HFFc6 (cell line): Measurements from ENCODE around the gene GPHN. TPM values are rescaled to one million over a fixed set of nuclear protein-coding genes. Genes with fewer than 3 reads are reported as not detected.

Experiments
- DNase-seq: peaks from one replicate; pipeline ENCODE4 v3.0.0-alpha.2; 2018
- H3K27ac Mint-ChIP-seq: 2 replicates; pipeline ENCODE4 v1.8.0; 2020; ENCODE audit warnings: mild to moderate bottlenecking, mixed read lengths
- H3K27me3 Mint-ChIP-seq: 2 replicates; pipeline ENCODE4 v1.8.0; 2021; ENCODE audit warnings: mild to moderate bottlenecking, moderate library complexity, mixed read lengths; ENCODE audit not compliant: insufficient read depth
- H3K36me3 Mint-ChIP-seq: 2 replicates; pipeline ENCODE4 v1.8.0; 2021; ENCODE audit warnings: low read depth, mixed read lengths
- H3K4me1 Mint-ChIP-seq: 2 replicates; pipeline ENCODE4 v1.8.0; 2020; ENCODE audit warnings: low read depth, mixed read lengths
- H3K4me3 Mint-ChIP-seq: 2 replicates; pipeline ENCODE4 v1.8.0; 2020; ENCODE audit warnings: mild to moderate bottlenecking, moderate library complexity, mixed read lengths
- H3K9me3 Mint-ChIP-seq: 2 replicates; pipeline ENCODE4 v1.8.0; 2020; ENCODE audit warnings: mild to moderate bottlenecking, mixed read lengths
- total RNA-seq, 6 experiments: library from RNA; stranded (reverse); fragmentation: NEBNext Ultra II Directional; extraction: Animal tissue kit (Norgen Biotek cat#: 25700); gene quantifications; 2 replicates in 1 of 6; 3 replicates in 5 of 6; pipeline ENCODE4 v1.2.3, GENCODE V29; 2021
- TF ChIP-seq, protein P1 (sequence below): fragments of 200-600 bp; sonication (generic); IDR thresholded peaks from 2 replicates; pipeline ENCODE4 v1.5.0; 2021; ENCODE audit warnings: antibody characterized with exemption, mild to moderate bottlenecking

GPHN gene
- total RNA-seq, 6 experiments from 2014 or later: 11.2 to 16.4 (median 15.0) TPM

DNA sequence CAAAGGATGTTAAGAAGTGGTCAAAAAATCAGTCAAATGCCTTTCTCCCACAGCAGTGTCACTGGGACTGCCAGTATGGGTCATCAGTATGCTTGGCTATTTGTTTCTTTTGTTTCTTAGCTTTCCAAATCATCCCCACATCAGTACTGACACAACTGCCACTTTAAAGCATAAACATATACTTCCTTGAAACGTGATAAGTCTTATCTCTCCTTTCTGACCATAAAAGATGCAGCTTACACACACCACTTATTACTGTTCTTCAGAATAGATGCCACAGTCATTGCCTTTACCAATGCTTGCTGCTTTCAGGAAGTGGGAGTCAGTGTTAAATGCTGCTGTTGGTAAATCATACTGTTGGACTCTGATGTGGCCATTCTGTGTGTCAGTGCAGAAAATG lies 662.7 kb downstream of the GPHN start:
- TF ChIP-seq, protein P1, sequence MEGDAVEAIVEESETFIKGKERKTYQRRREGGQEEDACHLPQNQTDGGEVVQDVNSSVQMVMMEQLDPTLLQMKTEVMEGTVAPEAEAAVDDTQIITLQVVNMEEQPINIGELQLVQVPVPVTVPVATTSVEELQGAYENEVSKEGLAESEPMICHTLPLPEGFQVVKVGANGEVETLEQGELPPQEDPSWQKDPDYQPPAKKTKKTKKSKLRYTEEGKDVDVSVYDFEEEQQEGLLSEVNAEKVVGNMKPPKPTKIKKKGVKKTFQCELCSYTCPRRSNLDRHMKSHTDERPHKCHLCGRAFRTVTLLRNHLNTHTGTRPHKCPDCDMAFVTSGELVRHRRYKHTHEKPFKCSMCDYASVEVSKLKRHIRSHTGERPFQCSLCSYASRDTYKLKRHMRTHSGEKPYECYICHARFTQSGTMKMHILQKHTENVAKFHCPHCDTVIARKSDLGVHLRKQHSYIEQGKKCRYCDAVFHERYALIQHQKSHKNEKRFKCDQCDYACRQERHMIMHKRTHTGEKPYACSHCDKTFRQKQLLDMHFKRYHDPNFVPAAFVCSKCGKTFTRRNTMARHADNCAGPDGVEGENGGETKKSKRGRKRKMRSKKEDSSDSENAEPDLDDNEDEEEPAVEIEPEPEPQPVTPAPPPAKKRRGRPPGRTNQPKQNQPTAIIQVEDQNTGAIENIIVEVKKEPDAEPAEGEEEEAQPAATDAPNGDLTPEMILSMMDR: no peak
- Mint-ChIP-seq H3K27ac (no peak overlapping the region), H3K9me3 (peaks cover 17% of the 10 kb centered on the region; the same call in 1 of the 2 replicates), H3K4me3 (no peak overlapping the region), H3K4me1 (peaks cover 37% of the 10 kb centered on the region), H3K27me3 (no peaks in the 10 kb centered on the region; the same call in 1 of the 2 replicates), H3K36me3 (peaks cover 14% of the 10 kb centered on the region)
- DNase-seq: no peak

- Mint-ChIP-seq H3K27me3 (no peaks in the 10 kb centered on the region; the same call in 1 of the 2 replicates), H3K4me3 (no peak overlapping the region), H3K27ac (no peak overlapping the region), H3K36me3 (peaks cover 16% of the 10 kb centered on the region), H3K9me3 (peaks cover 17% of the 10 kb centered on the region; the same call in 1 of the 2 replicates), H3K4me1 (peaks cover 37% of the 10 kb centered on the region)
- DNase-seq: no peak
- TF ChIP-seq, protein P1: no peak
Observed at GRCh38 chr14:67172056-67172455, 664.1 kb downstream of the GPHN start.

- Mint-ChIP-seq H3K4me1 (peaks cover 33% of the 10 kb centered on the region), H3K36me3 (peaks cover 16% of the 10 kb centered on the region), H3K9me3 (peaks cover 17% of the 10 kb centered on the region; the same call in 1 of the 2 replicates), H3K27ac (no peak overlapping the region), H3K4me3 (no peak overlapping the region), H3K27me3 (no peaks in the 10 kb centered on the region; the same call in 1 of the 2 replicates)
- no peak for DNase-seq
- TF ChIP-seq, protein P1: no peak
Observed at GRCh38 chr14:67172520-67172919, 664.6 kb downstream of the GPHN start.

DNA sequence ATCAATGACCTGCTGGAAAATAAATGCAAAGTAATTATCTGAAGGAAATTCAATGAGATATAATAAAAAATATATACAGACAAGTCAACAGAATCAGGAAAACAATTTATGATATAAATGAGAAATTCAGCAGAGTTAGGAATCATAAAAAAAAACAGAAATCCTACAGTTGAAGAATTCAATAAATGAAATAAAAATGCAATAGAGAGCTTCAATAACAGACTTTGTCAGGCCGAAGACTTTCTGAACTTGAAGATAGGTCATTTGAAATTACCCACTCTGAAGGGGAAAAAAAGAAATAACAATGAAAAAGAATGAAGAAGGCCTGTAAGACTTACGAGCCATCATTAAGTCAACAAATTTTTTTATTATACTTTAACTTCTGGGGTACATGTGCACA lies 665.8 kb downstream of the GPHN start:
- H3K9me3 Mint-ChIP-seq: peaks cover 21% of the 10 kb centered on the region; the same call in 1 of the 2 replicates
- H3K4me1 Mint-ChIP-seq: peaks cover 21% of the 10 kb centered on the region
- H3K27me3 Mint-ChIP-seq: no peaks in the 10 kb centered on the region; the same call in 1 of the 2 replicates
- DNase-seq: no peak
- TF ChIP-seq, protein P1: no peak
- no peak overlapping the region for H3K27ac Mint-ChIP-seq
- H3K4me3 Mint-ChIP-seq: no peak overlapping the region
- H3K36me3 Mint-ChIP-seq: peaks cover 27% of the 10 kb centered on the region

GRCh38 chr14:67186172-67186768 lies 678.3 kb downstream of the GPHN start:
- Mint-ChIP-seq H3K27me3 (peaks cover 3% of the 10 kb centered on the region; the same call in 1 of the 2 replicates), H3K9me3 (no peaks in the 10 kb centered on the region), H3K4me3 (no peak overlapping the region), H3K4me1 (peaks cover 15% of the 10 kb centered on the region), H3K36me3 (0 out of 2 replicates have a peak, but pooled peaks cover 8% of the 10 kb centered on the region), H3K27ac (no peak overlapping the region)
- TF ChIP-seq, protein P1: no peak
- no peak for DNase-seq
